HL-60/S4 treated with phorbol 12-myristate 13-acetate at 8.2 ng/mL for 4 days and 3 days (cell line): Measurements from ENCODE around the gene TAF1B.
"Not testable (repeated sequence)": the region's sequence is repeated elsewhere in the genome, so short reads cannot be mapped to it uniquely, and the experiment has no call there.

Source experiments
- in situ Hi-C: fragments of 300-500 bp; cut with MboI; formaldehyde crosslinking; loops from 2 replicates; pipeline ENCODE4 v1.15.0; 2022; ENCODE audit warnings: low sequenced_read_pairs

The TAF1B gene

GRCh38 chr2:9919512-9919911 is 76.2 kb downstream of the TAF1B start:
- in situ Hi-C loops = no loop called here

- in situ Hi-C loops = not testable (repeated sequence)
These were observed 83.7 kb downstream of the TAF1B start for GRCh38 chr2:9927020-9927419.

- in situ Hi-C loops = no loop called here
These were observed 94.0 kb downstream of the TAF1B start for GRCh38 chr2:9937258-9937657.

GRCh38 chr2:9937968-9938367 is 94.7 kb downstream of the TAF1B start:
- in situ Hi-C loops = no loop called here

GRCh38 chr2:9939587-9940485 is 96.6 kb downstream of the TAF1B start:
- in situ Hi-C loops = no loop called here

- in situ Hi-C loops = no loop called here
These were observed 98.1 kb downstream of the TAF1B start for GRCh38 chr2:9941196-9941995.

GRCh38 chr2:9941996-9942390 is 98.7 kb downstream of the TAF1B start:
- in situ Hi-C loops = no loop called here

- in situ Hi-C loops = no loop called here
These were observed 101.1 kb downstream of the TAF1B start for GRCh38 chr2:9944330-9944758.

GRCh38 chr2:9945596-9945995 is 102.3 kb downstream of the TAF1B start:
- in situ Hi-C loops = no loop called here

GRCh38 chr2:9946076-9946475 is 102.8 kb downstream of the TAF1B start:
- in situ Hi-C loops = no loop called here

- in situ Hi-C loops = no loop called here
These were observed 103.5 kb downstream of the TAF1B start for GRCh38 chr2:9946818-9947217.

GRCh38 chr2:9948721-9949120 is 105.4 kb downstream of the TAF1B start:
- in situ Hi-C loops = no loop called here

- in situ Hi-C loops = no loop called here
These were observed 106.1 kb downstream of the TAF1B start for GRCh38 chr2:9949239-9949991.

GRCh38 chr2:9949992-9950520 is 106.8 kb downstream of the TAF1B start:
- in situ Hi-C loops = no loop called here

GRCh38 chr2:9950521-9951271 is 107.4 kb downstream of the TAF1B start:
- in situ Hi-C loops = no loop called here

- in situ Hi-C loops = no loop called here
These were observed 107.9 kb downstream of the TAF1B start for GRCh38 chr2:9951272-9951521.

GRCh38 chr2:9951522-9952285 is 108.4 kb downstream of the TAF1B start, which contains the start of gene GRHL1:
TSS of gene GRHL1 (plus strand) at chr2:9951693. CDS start at chr2:9951834, 141 bp downstream.
- in situ Hi-C loops = no loop called here

- in situ Hi-C loops = no loop called here
These were observed 109.0 kb downstream of the TAF1B start for GRCh38 chr2:9952286-9952737.

GRCh38 chr2:9952856-9953503 is 109.7 kb downstream of the TAF1B start:
- in situ Hi-C loops = no loop called here
